ENCODE results near the gene TACC3.

The TACC3 gene

GRCh38 chr4:1723131-1723801 is 1.9 kb downstream of the TACC3 start:
- no peak for DNase-seq (ENCODE audit: low spot score)

- DNase-seq (ENCODE audit: low spot score) = no peak
Observed at GRCh38 chr4:1725521-1725920, 4.2 kb downstream of the TACC3 start.

- peak; percentile 84 for DNase-seq (ENCODE audit: low spot score)
Observed at GRCh38 chr4:1726146-1726934, 5.0 kb downstream of the TACC3 start.

GRCh38 chr4:1727117-1728031 is 6.1 kb downstream of the TACC3 start:
- DNase-seq (ENCODE audit: low spot score) = no peak

- no peak for DNase-seq (ENCODE audit: low spot score)
Observed at GRCh38 chr4:1728061-1728980, 7.0 kb downstream of the TACC3 start.

- DNase-seq (ENCODE audit: low spot score) = no peak
Observed at GRCh38 chr4:1730532-1731135, 9.3 kb downstream of the TACC3 start.

- no peak for DNase-seq (ENCODE audit: low spot score)
Observed at GRCh38 chr4:1731180-1731579, 9.9 kb downstream of the TACC3 start.

- no peak for DNase-seq (ENCODE audit: low spot score)
Observed at GRCh38 chr4:1732911-1733310, 11.6 kb downstream of the TACC3 start.

- DNase-seq (ENCODE audit: low spot score) = no peak
Observed at GRCh38 chr4:1735215-1735614, 13.9 kb downstream of the TACC3 start.

GRCh38 chr4:1736812-1737211 is 15.5 kb downstream of the TACC3 start:
- DNase-seq (ENCODE audit: low spot score) = no peak

- no peak for DNase-seq (ENCODE audit: low spot score)
Observed at GRCh38 chr4:1737666-1738065, 16.3 kb downstream of the TACC3 start.

GRCh38 chr4:1738410-1738809 is 17.1 kb downstream of the TACC3 start:
- DNase-seq (ENCODE audit: low spot score) = no peak

GRCh38 chr4:1739358-1739757 is 18.0 kb downstream of the TACC3 start:
- no peak for DNase-seq (ENCODE audit: low spot score)

- DNase-seq (ENCODE audit: low spot score) = no peak
Observed at GRCh38 chr4:1740021-1740545, 18.8 kb downstream of the TACC3 start.

- no peak for DNase-seq (ENCODE audit: low spot score)
Observed at GRCh38 chr4:1741208-1741607, 19.9 kb downstream of the TACC3 start.

GRCh38 chr4:1743551-1743950 is 22.2 kb downstream of the TACC3 start:
- no peak for DNase-seq (ENCODE audit: low spot score)

- DNase-seq (ENCODE audit: low spot score) = no peak
Observed at GRCh38 chr4:1743975-1744374, 22.7 kb downstream of the TACC3 start.

- no peak for DNase-seq (ENCODE audit: low spot score)
Observed at GRCh38 chr4:1744552-1744951, 23.2 kb downstream of the TACC3 start.

GRCh38 chr4:1745165-1745564 is 23.8 kb downstream of the TACC3 start:
- DNase-seq (ENCODE audit: low spot score) = no peak

- no peak for DNase-seq (ENCODE audit: low spot score)
Observed at GRCh38 chr4:1745697-1746096, 24.4 kb downstream of the TACC3 start.

- DNase-seq (ENCODE audit: low spot score) = no peak
Observed at GRCh38 chr4:1746265-1746691, 25.0 kb downstream of the TACC3 start.

All from putamen (tissue), 1 donor.